NCI-H1436 (cell line): Measurements from ENCODE around the gene BSN.
"Not testable (repeated sequence)": the region's sequence is repeated elsewhere in the genome, so short reads cannot be mapped to it uniquely, and the experiment has no call there.

Experiments used
- DNase-seq: peaks from one replicate; lab custom pipeline; 2025; lab: John Stamatoyannopoulos, UW

BSN gene

DNA sequence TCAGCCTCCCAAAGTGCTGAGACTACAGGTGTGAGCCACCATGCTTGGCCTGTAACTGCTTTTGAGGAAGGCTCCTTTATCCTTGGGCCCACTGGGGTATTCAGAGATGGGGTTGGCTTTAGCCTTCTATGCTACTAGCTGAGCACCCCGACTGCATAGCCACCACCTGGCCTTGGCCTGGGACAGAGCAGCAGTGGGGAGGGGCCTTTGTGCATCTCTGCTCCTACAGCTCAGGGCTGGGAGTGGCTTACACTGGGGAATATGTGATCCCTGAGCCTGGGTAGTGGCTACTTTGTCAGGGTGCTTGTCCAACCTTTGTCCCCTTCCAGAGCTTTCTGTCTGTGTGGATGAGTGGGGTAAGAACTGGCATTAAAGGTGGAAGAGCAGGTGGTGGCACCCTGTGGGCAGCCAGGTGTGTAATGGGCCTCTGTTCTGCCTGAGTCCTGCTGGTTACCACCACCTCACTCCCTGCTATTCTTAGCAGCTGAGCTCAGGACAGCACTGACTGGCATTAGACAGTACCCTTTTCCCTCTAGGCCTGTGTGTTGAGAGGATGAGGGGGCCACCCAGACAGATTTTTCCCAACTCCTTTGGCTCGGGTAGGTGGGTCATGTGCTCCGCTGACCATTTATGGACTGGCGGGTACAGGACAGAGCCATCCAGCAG is 141.2 kb downstream of the BSN start:
- DNase-seq, result not testable (repeated sequence)

GRCh38 chr3:49699281-49699979 is 145.2 kb downstream of the BSN start:
- no peak for DNase-seq

GRCh38 chr3:49700014-49700413 is 145.7 kb downstream of the BSN start:
- no peak for DNase-seq

- DNase-seq, result no peak
Measured at GRCh38 chr3:49700453-49701128, 146.3 kb downstream of the BSN start.

DNA sequence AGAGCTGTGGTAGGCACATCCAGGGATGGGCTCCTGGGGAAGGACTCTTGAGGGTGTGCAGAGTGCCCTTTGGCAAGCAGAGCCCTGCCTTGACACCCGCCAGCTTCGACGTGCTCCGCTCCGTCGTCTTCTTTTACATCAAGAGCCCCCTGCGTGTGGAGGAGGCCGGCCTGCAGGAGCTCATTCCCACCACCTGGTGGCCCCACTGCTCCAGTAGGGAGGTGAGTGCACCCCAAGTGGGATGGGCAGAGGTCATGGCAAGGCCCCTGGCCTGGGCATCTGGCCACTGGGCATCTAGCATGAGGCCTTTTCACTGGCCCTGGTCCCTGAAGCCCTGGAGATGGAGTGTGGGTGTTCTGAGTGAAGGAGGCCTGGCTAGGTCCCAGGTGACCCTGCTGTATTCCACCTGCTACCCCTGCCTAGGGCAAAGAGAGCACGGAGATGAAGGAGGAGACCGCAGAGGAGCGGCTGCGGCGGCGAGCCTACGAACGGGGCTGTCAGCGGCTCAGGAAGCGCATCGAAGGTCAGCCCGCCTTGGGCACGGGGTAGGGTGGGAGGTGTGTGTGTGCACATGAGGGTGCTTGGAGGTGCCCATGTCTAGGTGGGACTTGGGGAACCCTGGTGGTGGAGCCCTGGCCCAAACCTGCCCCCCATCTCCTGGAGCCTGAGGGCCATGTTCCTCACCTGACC is 147.3 kb downstream of the BSN start:
- no peak for DNase-seq

GRCh38 chr3:49702672-49703071 is 148.4 kb downstream of the BSN start:
- no peak for DNase-seq

GRCh38 chr3:49703443-49703927 is 149.2 kb downstream of the BSN start:
- DNase-seq, result peak; percentile 58

- no peak for DNase-seq
Measured at GRCh38 chr3:49703956-49704355, 149.7 kb downstream of the BSN start.

DNA sequence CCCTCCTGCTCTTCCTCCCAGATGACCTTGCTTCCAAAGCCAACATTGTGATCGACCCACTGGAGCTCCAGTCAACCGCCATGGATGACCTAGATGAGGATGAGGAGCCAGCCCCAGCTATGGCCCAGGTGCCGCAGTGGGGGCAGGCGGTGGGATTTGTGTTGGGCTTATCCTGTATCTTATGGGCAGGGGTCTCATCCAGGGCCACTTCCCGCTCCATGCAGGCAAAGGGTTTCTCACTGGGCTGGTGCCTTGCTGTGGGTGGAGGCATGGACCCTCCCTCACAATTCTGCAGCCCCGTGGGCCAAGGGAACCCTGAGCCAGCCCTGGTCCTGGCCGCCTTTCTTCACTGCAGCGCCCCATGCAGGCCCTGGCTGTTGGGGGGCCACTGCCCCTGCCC is 150.4 kb downstream of the BSN start:
- no peak for DNase-seq

- DNase-seq, result no peak
Measured at GRCh38 chr3:49705390-49705960, 151.2 kb downstream of the BSN start.

- no peak for DNase-seq
Measured at GRCh38 chr3:49706456-49707112, 152.3 kb downstream of the BSN start.

- DNase-seq, result no peak
Measured at GRCh38 chr3:49707113-49707480, 152.8 kb downstream of the BSN start.

- DNase-seq, result no peak
Measured at GRCh38 chr3:49709852-49710251, 155.6 kb downstream of the BSN start.

DNA sequence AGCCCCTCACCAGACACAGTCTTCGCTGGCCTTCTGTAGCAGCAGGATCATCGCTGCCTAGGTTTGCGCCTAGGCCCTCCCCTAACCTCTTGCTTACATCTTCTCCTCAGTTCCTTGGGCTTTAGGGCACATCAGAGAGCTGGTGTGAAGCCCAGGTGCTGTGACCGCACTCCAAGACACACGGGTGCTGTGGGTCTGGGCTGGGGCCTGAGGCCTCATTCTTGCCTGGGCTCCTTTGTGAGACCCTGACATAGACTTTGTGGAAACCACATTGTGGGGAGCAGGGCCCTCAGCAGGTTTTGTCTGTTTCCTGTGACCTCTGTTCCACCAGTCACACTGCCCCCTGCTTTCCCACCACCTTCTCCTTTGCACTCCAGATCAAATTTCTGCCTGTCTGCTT is 157.2 kb downstream of the BSN start:
- DNase-seq, result no peak

DNA sequence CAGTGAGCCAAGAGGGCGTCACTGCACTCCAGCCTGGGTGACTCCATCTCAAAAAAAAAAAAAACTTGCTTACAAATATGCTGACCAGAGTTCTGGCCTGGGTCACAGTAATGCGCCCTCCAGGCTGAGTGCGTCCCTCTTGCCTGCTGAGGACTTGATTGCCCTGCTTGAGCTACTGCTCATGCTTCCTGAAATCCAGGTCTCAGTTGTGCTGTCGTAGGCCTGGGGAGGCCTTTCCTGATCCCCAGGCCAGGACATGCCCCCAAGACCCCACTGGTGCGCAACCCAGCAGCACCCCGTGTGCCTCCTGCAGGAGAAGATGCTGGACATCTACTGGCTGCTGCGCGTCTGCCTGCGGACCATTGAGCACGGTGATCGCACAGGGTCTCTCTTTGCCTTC is 157.9 kb downstream of the BSN start:
- DNase-seq, result no peak

DNA sequence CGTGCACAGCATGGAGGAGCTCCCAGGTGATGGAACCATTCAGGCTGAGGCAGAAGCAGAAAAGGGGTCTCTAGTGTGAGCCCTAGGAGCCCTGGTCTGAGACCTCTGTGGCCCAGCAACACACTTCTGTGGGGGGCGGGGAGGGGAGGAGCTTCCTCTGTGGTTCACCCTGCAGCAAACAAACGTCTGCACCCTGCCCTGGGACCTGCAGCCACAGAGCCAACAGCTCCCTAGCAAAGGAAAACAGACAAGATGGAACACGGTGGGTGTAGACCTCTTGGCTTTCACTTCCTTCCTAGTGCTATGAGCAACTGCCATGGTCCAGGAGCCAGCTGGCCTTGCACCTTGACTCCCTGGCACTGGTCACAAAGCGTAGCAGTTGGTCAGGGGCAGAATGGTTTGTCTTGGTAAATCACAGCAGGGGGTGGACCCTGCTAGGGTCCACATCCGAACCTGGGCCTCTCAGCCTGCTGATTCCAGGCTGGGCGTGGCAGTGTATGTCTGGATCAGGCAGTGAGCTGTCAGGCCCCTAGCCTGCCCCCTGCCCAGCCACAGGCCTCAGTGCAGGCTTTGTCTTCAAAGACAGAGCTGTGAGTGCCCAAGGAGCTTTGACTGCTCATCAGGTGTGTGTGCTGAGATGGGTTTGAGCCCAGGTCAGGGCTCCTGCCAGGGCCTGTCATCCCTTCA is 158.5 kb downstream of the BSN start:
- no peak for DNase-seq

- DNase-seq, result no peak
Measured at GRCh38 chr3:49713336-49714105, 159.2 kb downstream of the BSN start.

GRCh38 chr3:49714728-49715550 is 160.7 kb downstream of the BSN start:
- DNase-seq, result no peak

DNA sequence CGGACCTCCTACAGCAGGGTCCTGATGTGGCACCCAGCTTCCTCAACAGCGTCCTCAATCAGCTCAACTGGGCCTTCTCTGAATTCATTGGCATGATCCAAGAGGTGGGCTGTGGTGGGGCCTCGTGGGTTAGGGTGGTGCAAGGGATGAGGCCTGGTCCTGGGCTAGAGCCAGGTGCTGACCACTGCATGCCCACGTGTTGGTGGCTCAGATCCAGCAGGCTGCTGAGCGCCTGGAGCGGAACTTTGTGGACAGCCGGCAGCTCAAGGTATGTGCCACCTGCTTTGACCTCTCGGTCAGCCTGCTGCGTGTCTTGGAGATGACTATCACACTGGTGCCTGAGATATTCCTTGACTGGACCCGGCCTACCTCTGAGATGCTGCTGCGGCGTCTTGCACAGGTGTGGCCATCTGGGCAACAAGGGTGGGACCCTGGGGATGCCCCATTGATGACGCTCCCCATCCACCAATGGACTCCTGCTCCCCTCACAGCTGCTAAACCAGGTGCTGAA is 161.4 kb downstream of the BSN start:
- DNase-seq, result no peak
